Activated T-cell treated with anti-CD3 and anti-CD28 coated beads for 1 hour (primary cell): ENCODE results near the gene CKS1B.
A peak's percentile ranks its signal among the peaks of the same experiment; 100 is the strongest.
"Not testable (repeated sequence)": the region's sequence is repeated elsewhere in the genome, so short reads cannot be mapped to it uniquely, and the experiment has no call there.

ENCODE experiments used
- DNase-seq: peaks from one replicate; pipeline ENCODE4 v3.0.0-alpha.2; 2020; ENCODE audit warnings: low read depth

Gene CKS1B

DNA sequence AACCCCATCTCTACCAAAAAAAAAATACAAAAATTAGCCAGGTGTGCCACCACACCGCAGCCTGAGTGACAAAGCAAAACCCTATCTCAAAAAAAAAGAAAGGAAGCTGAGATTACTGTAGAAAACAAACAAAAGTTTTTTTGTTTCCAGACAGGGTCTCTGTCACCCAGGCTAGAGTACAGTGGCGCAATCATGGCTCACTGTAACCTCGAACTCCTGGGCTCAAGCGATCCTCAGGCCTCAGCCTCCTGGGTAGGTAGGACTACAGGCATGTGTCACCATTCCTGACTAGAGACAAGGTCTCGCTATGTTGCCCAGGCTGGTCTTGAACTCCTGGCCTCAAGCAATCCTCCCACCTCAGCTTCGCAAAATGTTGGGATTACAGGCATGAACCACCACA is 10.1 kb upstream of the CKS1B start:
- no peak for DNase-seq

- no peak for DNase-seq
Observed at GRCh38 chr1:154966111-154966510, 8.4 kb upstream of the CKS1B start.

GRCh38 chr1:154967331-154967950 is 7.0 kb upstream of the CKS1B start:
- no peak for DNase-seq

- DNase-seq: no peak
Observed at GRCh38 chr1:154968731-154969130, 5.8 kb upstream of the CKS1B start.

- no peak for DNase-seq
Observed at GRCh38 chr1:154969246-154969645, 5.2 kb upstream of the CKS1B start.

DNA sequence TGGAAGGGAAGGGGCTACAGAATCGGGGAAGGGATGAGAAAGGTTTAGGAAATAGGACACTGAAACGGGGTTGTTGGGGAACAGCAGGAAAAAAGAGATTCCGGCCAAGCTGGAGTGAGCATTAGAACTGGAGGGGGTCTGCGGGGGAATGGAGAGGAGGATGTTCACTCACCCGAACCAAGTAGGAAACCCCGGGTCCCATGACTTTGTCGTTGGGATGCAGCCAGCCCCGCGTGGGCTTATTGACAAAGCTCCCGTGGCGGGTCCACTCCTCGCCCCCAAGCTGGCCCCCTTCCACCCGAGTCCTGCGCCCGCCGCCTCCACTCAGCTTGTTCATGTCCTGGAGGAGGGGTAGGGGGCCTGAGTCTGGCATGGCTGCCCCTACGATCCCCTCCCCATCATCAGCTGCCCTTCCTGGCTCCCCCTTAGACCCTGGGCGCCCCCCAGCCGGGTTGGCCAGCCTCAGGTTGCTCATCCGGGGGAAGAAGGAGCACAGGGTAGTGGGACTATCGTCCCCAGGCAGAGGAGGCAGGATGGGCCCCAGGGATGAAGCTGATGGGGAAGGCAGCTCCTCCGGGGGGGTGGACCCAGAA is 4.5 kb upstream of the CKS1B start:
- no peak for DNase-seq

GRCh38 chr1:154970631-154971340 is 3.7 kb upstream of the CKS1B start, which contains the start of gene SHC1:
TSS of gene SHC1 (minus strand) at chr1:154970747. CDS start at chr1:154970526, 221 bp downstream.
- DNase-seq: no peak

GRCh38 chr1:154971341-154971998 is 3.0 kb upstream of the CKS1B start:
- DNase-seq: no peak

GRCh38 chr1:154972213-154972516 is 2.3 kb upstream of the CKS1B start:
- DNase-seq: no peak

GRCh38 chr1:154972517-154973343 is 1.8 kb upstream of the CKS1B start:
- no peak for DNase-seq

DNA sequence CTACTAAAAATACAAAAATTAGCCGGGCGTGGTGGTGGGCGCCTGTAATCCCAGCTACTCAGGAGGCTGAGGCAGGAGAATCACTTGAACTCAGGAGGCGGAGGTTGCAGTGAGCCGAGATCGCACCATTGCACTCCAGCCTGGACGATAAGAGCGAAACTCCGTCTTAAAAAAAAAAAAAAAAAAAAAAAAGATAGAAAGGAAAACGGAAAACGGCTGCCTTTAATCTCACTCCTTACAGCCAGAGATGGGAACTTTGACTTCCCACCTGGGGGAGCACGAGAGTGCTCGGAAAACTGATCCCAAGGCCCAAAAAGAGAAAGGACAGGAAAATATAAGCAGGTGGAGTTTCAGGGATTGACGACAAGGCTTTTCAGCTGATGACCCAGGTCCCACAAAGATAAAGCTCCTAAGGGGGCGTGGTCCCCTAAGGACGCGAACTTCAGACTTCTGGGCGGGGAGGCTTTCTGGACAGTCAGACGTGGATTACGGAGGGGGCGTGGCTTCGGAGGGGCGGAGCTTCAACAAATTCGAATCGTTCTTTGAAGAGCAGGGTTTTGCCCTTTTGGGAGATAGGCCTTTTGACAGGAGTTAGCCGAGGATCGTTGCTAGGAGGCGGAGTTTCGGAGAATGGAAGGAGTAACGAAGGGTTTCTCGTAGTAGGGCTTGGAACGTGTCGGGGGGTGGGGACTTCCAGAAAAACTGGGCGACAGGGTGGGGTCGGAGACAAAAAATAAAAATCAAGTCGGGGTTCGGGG is 958 bp upstream of the CKS1B start:
- DNase-seq: peak; percentile 88

DNA sequence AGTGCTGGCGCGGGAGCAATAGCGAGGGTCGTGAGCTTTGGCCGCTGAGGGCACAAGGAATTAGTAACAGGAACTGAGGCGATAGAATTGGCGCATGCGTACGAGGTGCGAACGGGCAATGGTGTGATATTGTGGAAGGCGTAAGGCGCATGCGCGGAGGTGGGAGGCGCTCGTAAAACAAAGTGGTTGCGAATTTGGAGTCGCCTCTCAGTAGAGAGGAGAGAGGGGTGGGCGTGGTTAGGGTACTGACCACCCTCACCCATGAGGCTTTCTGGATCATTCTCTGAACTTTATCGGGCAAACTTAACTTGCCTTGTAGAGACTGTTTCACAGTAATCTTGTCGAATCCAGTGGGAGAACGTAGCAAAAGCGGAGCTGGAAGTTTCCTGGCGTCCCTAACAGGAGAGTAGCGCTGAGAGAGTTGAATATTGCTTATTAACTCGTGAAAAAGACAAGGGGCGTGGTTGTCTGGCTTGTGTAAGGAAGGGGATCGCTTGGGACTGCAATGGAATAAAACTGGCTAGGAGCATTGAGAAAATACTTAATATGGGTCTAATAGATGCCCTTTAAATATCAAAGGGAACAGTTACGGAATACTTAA is 427 bp downstream of the CKS1B start:
- DNase-seq: peak; percentile 96

GRCh38 chr1:154975409-154976059 is 1.1 kb downstream of the CKS1B start:
- DNase-seq: peak; percentile 31

DNA sequence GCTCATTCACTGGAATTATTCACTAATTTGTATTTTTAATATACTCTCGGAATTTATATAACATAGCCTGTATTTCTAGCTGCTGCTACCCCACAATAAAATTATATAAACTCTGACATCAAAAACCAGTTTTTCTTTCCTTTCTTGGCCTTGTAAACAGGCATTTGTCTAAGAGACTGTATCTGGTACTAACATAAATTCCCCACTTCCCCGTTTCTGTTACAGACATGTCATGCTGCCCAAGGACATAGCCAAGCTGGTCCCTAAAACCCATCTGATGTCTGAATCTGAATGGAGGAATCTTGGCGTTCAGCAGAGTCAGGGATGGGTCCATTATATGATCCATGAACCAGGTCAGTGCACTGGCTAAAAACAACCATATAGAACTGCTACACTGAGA is 3.3 kb downstream of the CKS1B start:
- DNase-seq: not testable (repeated sequence)

- no peak for DNase-seq
Observed at GRCh38 chr1:154978360-154978759, 3.9 kb downstream of the CKS1B start.

DNA sequence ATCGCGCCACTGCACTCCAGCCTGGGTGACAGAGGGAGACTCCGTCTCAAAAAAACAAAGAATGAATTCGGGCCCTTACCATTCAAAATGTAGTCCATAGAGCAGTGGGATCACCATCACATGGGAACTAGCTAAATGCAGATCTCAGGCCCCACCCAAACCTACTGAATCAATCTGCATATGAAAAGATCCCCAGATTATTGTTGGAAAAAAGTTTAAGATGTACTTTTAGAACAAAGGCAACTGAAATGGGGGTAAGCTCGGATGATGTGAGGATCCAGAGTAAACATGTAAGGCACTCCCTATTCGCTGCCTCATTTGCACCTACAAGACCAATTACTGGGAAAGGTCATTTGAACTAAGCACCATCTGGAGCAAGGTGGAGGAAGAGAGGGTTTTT is 7.9 kb downstream of the CKS1B start:
- no peak for DNase-seq

- DNase-seq: peak; percentile 89
Observed at GRCh38 chr1:154982897-154983648, 8.6 kb downstream of the CKS1B start, which contains the start of gene FLAD1. TSS of gene FLAD1 (plus strand) at chr1:154983344. CDS start at chr1:154983695, 351 bp downstream.

DNA sequence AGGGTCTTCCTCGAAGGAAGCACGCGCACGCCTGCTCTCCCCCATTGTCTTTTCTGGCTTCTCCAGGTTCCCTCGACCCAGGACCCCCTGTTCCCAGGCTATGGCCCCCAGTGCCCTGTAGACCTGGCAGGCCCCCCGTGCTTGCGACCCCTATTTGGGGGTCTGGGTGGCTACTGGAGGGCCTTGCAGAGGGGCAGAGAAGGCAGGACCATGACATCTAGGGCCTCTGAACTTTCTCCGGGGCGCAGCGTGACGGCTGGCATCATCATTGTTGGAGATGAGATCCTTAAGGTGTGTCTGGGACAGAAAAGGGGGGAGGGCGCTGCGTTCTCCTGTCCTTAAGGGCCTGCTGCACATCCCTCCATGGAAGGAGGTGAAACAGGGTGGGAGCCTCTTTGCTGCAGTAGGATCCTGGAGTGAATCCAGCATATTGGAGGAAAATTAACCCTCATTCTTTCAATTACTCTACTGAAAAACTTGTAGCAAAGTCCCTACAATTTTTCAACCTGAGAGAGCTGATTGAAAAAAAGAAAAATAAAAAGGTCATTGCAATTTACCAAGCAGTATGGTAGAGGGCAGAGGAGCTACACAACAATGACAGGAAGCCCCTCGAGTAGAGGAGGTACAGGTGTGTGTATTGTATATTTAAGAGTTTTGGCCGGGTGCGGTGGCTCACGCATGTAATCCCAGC is 9.4 kb downstream of the CKS1B start:
- DNase-seq: no peak

DNA sequence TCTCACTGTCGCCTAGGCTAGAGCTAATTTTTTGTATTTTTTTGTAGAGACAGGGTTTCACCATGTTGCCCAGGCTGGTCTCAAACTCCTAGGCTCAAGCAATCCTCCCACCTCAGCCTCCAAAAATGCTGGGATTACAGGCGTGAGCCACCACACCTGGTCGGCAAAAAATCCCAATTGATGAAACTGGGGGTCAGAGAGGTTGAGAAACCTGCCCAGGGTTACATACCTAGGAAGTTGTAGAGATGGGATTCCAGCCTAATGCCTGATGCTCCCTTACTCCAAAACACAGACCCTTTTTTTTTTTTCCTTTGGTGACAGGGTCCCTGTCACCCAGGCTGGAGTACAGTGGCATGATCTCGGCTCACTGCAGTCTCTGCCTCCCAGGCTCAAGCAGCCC is 12.3 kb downstream of the CKS1B start:
- not testable (repeated sequence) for DNase-seq
